RWPE1 (cell line): ENCODE data around the gene LCN10.
A peak's percentile ranks its signal among the peaks of the same experiment; 100 is the strongest.
"Not testable (repeated sequence)": the region's sequence is repeated elsewhere in the genome, so short reads cannot be mapped to it uniquely, and the experiment has no call there.

Experiments
- CTCF ChIA-PET: fragments of 350-600 bp; sonication (Branson Sonifier 250); formaldehyde crosslinking; extraction: SDS; loops from one replicate; lab custom pipeline; 2021; lab: Yijun Ruan, JAX
- POLR2A ChIA-PET: fragments of 400-600 bp; formaldehyde crosslinking; extraction: SDS; loops from one replicate; lab custom pipeline; 2020; ENCODE audit warnings: antibody characterized with exemption; ENCODE audit not compliant: low non-redundant PET; lab: Yijun Ruan, JAX
- DNase-seq: peaks from one replicate; pipeline ENCODE4 v3.0.0; 2012; ENCODE audit warnings: low spot score
- H3K27ac ChIP-seq: fragments of 450-650 bp; 2 replicates; pipeline ENCODE4 v1.5.1; 2017
- TF ChIP-seq, protein P1 (sequence below): fragments of 450-650 bp; conservative IDR thresholded peaks from 2 replicates; pipeline ENCODE4 v1.5.1; 2017; ENCODE audit warnings: low read depth, mild to moderate bottlenecking

The LCN10 gene

GRCh38 chr9:136771907-136772415, 29.2 kb upstream of the LCN10 start:
- ChIA-PET POLR2A (no interaction called here), CTCF (no interaction called here)
- H3K27ac ChIP-seq, result no peak overlapping the region
- TF ChIP-seq, protein P1, sequence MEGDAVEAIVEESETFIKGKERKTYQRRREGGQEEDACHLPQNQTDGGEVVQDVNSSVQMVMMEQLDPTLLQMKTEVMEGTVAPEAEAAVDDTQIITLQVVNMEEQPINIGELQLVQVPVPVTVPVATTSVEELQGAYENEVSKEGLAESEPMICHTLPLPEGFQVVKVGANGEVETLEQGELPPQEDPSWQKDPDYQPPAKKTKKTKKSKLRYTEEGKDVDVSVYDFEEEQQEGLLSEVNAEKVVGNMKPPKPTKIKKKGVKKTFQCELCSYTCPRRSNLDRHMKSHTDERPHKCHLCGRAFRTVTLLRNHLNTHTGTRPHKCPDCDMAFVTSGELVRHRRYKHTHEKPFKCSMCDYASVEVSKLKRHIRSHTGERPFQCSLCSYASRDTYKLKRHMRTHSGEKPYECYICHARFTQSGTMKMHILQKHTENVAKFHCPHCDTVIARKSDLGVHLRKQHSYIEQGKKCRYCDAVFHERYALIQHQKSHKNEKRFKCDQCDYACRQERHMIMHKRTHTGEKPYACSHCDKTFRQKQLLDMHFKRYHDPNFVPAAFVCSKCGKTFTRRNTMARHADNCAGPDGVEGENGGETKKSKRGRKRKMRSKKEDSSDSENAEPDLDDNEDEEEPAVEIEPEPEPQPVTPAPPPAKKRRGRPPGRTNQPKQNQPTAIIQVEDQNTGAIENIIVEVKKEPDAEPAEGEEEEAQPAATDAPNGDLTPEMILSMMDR, result no peak
- DNase-seq, result no peak

- ChIA-PET CTCF (interaction anchor here (0.7 to 1.2 kb wide), 4 partner anchors 8 to 193 kb away, joined by 3 to 7 read pairs (median 4); partner anchors contain the start of gene LCN8), POLR2A (no interaction called here)
- DNase-seq, result peak; percentile 34
- TF ChIP-seq, protein P1, result no peak; the same call in 1 of the 2 replicates
- H3K27ac ChIP-seq, result no peak overlapping the region
Measured at GRCh38 chr9:136769710-136770191, 27.0 kb upstream of the LCN10 start.

- DNase-seq, H3K27ac ChIP-seq, POLR2A ChIA-PET: not testable (repeated sequence)
- TF ChIP-seq, protein P1, result peak; percentile 54; the same call in 1 of the 2 replicates
- CTCF ChIA-PET, result interaction anchor here (0.7 to 3.1 kb wide), 5 partner anchors 13 to 110 kb away, joined by 3 to 11 read pairs (median 4); no protein-coding TSS in a partner anchor
Measured at GRCh38 chr9:136766410-136767120, 23.8 kb upstream of the LCN10 start.

DNA sequence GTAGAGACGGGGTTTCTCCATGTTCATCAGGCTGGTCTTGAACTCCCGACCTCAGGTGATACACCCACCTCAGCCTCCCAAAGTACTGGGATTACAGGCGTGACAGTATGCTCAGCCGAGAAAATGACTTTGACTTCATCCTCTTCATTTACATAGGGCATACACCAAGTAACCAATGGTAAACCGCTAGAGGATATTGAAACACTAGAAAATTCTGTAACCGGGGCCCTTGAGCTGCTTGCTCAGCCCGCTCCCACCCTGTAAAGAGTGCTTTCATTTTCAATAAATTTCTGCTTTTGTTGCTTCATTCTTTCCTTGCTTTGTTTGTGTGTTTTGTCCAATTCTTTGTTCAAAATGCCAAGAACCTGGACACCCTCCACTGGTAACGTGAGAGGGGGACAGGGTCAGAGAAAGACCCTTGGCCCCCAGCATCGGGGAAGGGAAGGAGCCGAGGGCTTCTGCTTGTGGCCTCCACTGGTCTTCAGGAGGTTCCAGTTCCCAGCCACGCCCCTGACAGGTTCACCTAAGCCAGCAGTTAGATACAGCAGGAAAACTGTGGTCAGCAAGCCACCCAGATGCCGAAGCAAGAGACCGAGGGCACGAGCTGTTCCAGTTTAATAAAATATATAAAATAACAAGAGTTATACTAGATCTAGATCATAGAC, 23.1 kb upstream of the LCN10 start:
- CTCF ChIA-PET, result interaction anchor here (0.7 to 3.1 kb wide), 6 partner anchors 13 to 110 kb away, joined by 3 to 11 read pairs (median 4); no protein-coding TSS in a partner anchor
- H3K27ac ChIP-seq, POLR2A ChIA-PET, DNase-seq: not testable (repeated sequence)

GRCh38 chr9:136765041-136765440, 22.3 kb upstream of the LCN10 start:
- TF ChIP-seq, protein P1, result no peak
- CTCF ChIA-PET, result no interaction called here
- POLR2A ChIA-PET, result no interaction called here
- no peak overlapping the region for H3K27ac ChIP-seq
- DNase-seq, result no peak

GRCh38 chr9:136764301-136764891, 21.7 kb upstream of the LCN10 start, which contains the start of gene LCN15:
LCN15 (minus strand) TSS chr9:136764518; CDS start chr9:136764488, 30 bp downstream.
- POLR2A ChIA-PET, result no interaction called here
- TF ChIP-seq, protein P1, result no peak
- DNase-seq, result no peak
- CTCF ChIA-PET, result no interaction called here
- H3K27ac ChIP-seq, result no peak within 1 kb of the TSS
